Neural cell (in vitro differentiated cells): Measurements from ENCODE around the gene TBCB.

Experiments used
- CTCF ChIP-seq: fragments of 450-650 bp; IDR thresholded peaks from 2 replicates; pipeline ENCODE4 v1.5.1; 2014; ENCODE audit warnings: antibody characterized with exemption, mild to moderate bottlenecking, moderate library complexity; ENCODE audit not compliant: poor library complexity, severe bottlenecking
- EP300 ChIP-seq: fragments of 450-650 bp; conservative IDR thresholded peaks from 2 replicates; pipeline ENCODE4 v1.6.1; 2014; ENCODE audit warnings: antibody characterized with exemption, mild to moderate bottlenecking, moderate library complexity; ENCODE audit not compliant: poor library complexity, severe bottlenecking
- EZH2 ChIP-seq: fragments of 200-600, 300-800 bp; shearing (Covaris generic), sonication (generic); IDR thresholded peaks from 2 replicates; pipeline ENCODE4 v1.6.1; 2014; ENCODE audit warnings: antibody characterized with exemption, low read length, borderline replicate concordance, mild to moderate bottlenecking; ENCODE audit not compliant: insufficient read depth, poor library complexity, severe bottlenecking
- POLR2AphosphoS5 ChIP-seq: IDR thresholded peaks from 2 replicates; pipeline ENCODE4 v1.6.1; 2012
- RAD21 ChIP-seq: fragments of 450-650 bp; conservative IDR thresholded peaks from 2 replicates; pipeline ENCODE4 v1.6.1; 2014; ENCODE audit warnings: antibody characterized with exemption, mild to moderate bottlenecking, moderate library complexity
- REST ChIP-seq: IDR thresholded peaks from 2 replicates; pipeline ENCODE4 v1.6.1; 2012; ENCODE audit warnings: borderline replicate concordance
- SMC3 ChIP-seq: fragments of 450-650 bp; conservative IDR thresholded peaks from 2 replicates; pipeline ENCODE4 v1.6.1; 2014; ENCODE audit warnings: antibody characterized with exemption, mild to moderate bottlenecking, moderate library complexity; ENCODE audit not compliant: poor library complexity

DNA sequence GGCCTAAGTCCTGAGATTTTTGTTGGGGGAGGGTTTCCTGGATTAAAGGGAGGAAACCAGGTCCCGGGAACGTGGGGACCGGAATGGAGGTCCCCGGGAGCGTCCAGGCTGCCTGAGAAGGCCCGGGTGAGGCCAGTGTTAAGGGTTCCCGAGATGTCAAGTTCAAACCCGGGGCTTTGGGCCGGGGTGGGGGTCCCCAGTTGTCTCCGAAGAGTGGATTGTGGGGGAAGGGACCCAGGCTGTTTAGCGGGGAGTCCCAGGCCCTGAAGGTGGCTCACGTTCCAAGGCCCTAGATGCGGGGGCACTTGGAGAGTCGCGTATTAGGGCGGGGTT, 36.7 kb downstream of the TBCB start:
- TF ChIP-seq CTCF (no peak), EZH2 (no peak), REST (no peak), POLR2AphosphoS5 (no peak), EP300 (no peak), RAD21 (no peak), SMC3 (no peak)
